NCI-H524 (cell line): ENCODE data around the gene SSH2.

Source experiments
- DNase-seq, 2 experiments: peaks; one replicate each; lab custom pipeline; 2025; lab: John Stamatoyannopoulos, UW

The SSH2 gene

GRCh38 chr17:29590411-29591145, 339.4 kb downstream of the SSH2 start:
- DNase-seq, result peak; percentile 92 to 95

GRCh38 chr17:29589524-29590410, 340.3 kb downstream of the SSH2 start, which contains the start of gene GIT1:
GIT1 (minus strand) TSS chr17:29589648; CDS start chr17:29589378, 270 bp downstream.
- peak; percentile 87 to 95 for DNase-seq

- DNase-seq, result peak; percentile 45 to 64
These were observed 341.2 kb downstream of the SSH2 start for GRCh38 chr17:29588562-29589411.

- DNase-seq, result no peak
These were observed 341.9 kb downstream of the SSH2 start for GRCh38 chr17:29588017-29588561.

- no peak for DNase-seq
These were observed 342.4 kb downstream of the SSH2 start for GRCh38 chr17:29587591-29587990.

GRCh38 chr17:29586676-29587469, 343.2 kb downstream of the SSH2 start:
- no peak for DNase-seq

GRCh38 chr17:29585080-29585751, 344.8 kb downstream of the SSH2 start:
- DNase-seq, result no peak

- no peak for DNase-seq
These were observed 345.5 kb downstream of the SSH2 start for GRCh38 chr17:29584452-29585079.

- peak; percentile 45 to 69 for DNase-seq
These were observed 346.4 kb downstream of the SSH2 start for GRCh38 chr17:29583324-29584248.

- DNase-seq, result no peak
These were observed 347.3 kb downstream of the SSH2 start for GRCh38 chr17:29582772-29583171.

GRCh38 chr17:29582254-29582765, 347.7 kb downstream of the SSH2 start:
- no peak for DNase-seq

GRCh38 chr17:29581583-29582253, 348.3 kb downstream of the SSH2 start:
- DNase-seq, result peak in 1 of 2 experiments; percentile 40

GRCh38 chr17:29579866-29580771, 349.9 kb downstream of the SSH2 start:
- DNase-seq, result peak; percentile 91 to 96

GRCh38 chr17:29578626-29579485, 351.2 kb downstream of the SSH2 start:
- DNase-seq, result no peak

GRCh38 chr17:29577385-29578211, 352.4 kb downstream of the SSH2 start:
- no peak for DNase-seq
